ENCODE data around the gene SDE2. TPM values are rescaled to one million over a fixed set of nuclear protein-coding genes. Genes with fewer than 3 reads are reported as not detected.

SDE2 gene
- 16.5 and 19.9 TPM in 2 replicates for total RNA-seq

GRCh38 chr1:225999227-225999911 is at the start of gene SDE2:
SDE2 (minus strand) TSS chr1:225999343; CDS start chr1:225999312, 31 bp downstream.
- H3K79me2 ChIP-seq (ENCODE audit: insufficient read depth, low read length): peaks cover 48% of the 10 kb centered on the region
- peak within 1 kb of the TSS; percentile 97 for H3K4me2 ChIP-seq (ENCODE audit: insufficient read depth, low read length)
- no peak for TF ChIP-seq CTCF (IDR thresholded peaks at IDR 0.05; ENCODE audit: extremely low read depth, low read depth, low read length)
- peak; percentile 97 for DNase-seq (ENCODE audit: insufficient read length, low spot score, missing footprints)
- peak within 1 kb of the TSS; percentile 84 for H3K4me3 ChIP-seq (ENCODE audit: insufficient read depth, low read length)
- H4K20me1 ChIP-seq (ENCODE audit: insufficient read depth, low read length): peaks cover 19% of the 10 kb centered on the region
- no peaks in the 10 kb centered on the region for H3K27me3 ChIP-seq (ENCODE audit: insufficient read depth, low read length)
- peak within 1 kb of the TSS; percentile 89 for H2AFZ ChIP-seq (ENCODE audit: low read length)
- no peaks in the 10 kb centered on the region for H3K9me3 ChIP-seq (ENCODE audit: low read depth, low read length)
- H3K4me1 ChIP-seq (ENCODE audit: insufficient read depth, low read length): peaks cover 31% of the 10 kb centered on the region
- peak within 1 kb of the TSS; percentile 92 for H3K27ac ChIP-seq (ENCODE audit: low read depth, low read length)
- H3K36me3 ChIP-seq (ENCODE audit: insufficient read depth, low read length): peaks cover 19% of the 10 kb centered on the region

- peaks cover 20% of the 10 kb centered on the region for H3K4me1 ChIP-seq (ENCODE audit: insufficient read depth, low read length)
These were observed 49.7 kb upstream of the SDE2 start for GRCh38 chr1:226048886-226049285.

GRCh38 chr1:226047495-226047894 is 48.4 kb upstream of the SDE2 start:
- Histone ChIP-seq H3K4me2 (ENCODE audit: insufficient read depth, low read length) (no peak overlapping the region), H3K27me3 (ENCODE audit: insufficient read depth, low read length) (peaks cover 4% of the 10 kb centered on the region), H3K9me3 (ENCODE audit: low read depth, low read length) (no peaks in the 10 kb centered on the region), H3K79me2 (ENCODE audit: insufficient read depth, low read length) (no peaks in the 10 kb centered on the region), H3K27ac (ENCODE audit: low read depth, low read length) (no peak overlapping the region), H2AFZ (ENCODE audit: low read length) (no peak overlapping the region), H3K36me3 (ENCODE audit: insufficient read depth, low read length) (no peaks in the 10 kb centered on the region), H3K4me1 (ENCODE audit: insufficient read depth, low read length) (peaks cover 20% of the 10 kb centered on the region), H4K20me1 (ENCODE audit: insufficient read depth, low read length) (no peaks in the 10 kb centered on the region), H3K4me3 (ENCODE audit: insufficient read depth, low read length) (no peak overlapping the region)
- no peak for DNase-seq (ENCODE audit: insufficient read length, low spot score, missing footprints)
- TF ChIP-seq CTCF (IDR thresholded peaks at IDR 0.05; ENCODE audit: extremely low read depth, low read depth, low read length): no peak

More at GRCh38 chr1:226048886-226049285, 49.7 kb upstream of the SDE2 start:
- no peaks in the 10 kb centered on the region for H4K20me1 ChIP-seq (ENCODE audit: insufficient read depth, low read length)
- no peak for DNase-seq (ENCODE audit: insufficient read length, low spot score, missing footprints)
- peaks cover 4% of the 10 kb centered on the region for H3K27me3 ChIP-seq (ENCODE audit: insufficient read depth, low read length)
- no peaks in the 10 kb centered on the region for H3K36me3 ChIP-seq (ENCODE audit: insufficient read depth, low read length)
- TF ChIP-seq CTCF (IDR thresholded peaks at IDR 0.05; ENCODE audit: extremely low read depth, low read depth, low read length): no peak
- H2AFZ ChIP-seq (ENCODE audit: low read length): no peak overlapping the region
- no peak overlapping the region for H3K27ac ChIP-seq (ENCODE audit: low read depth, low read length)
- no peaks in the 10 kb centered on the region for H3K79me2 ChIP-seq (ENCODE audit: insufficient read depth, low read length)
- H3K9me3 ChIP-seq (ENCODE audit: low read depth, low read length): no peaks in the 10 kb centered on the region
- H3K4me2 ChIP-seq (ENCODE audit: insufficient read depth, low read length): no peak overlapping the region
- no peak overlapping the region for H3K4me3 ChIP-seq (ENCODE audit: insufficient read depth, low read length)

- Histone ChIP-seq H3K9me3 (ENCODE audit: low read depth, low read length) (no peaks in the 10 kb centered on the region), H3K4me3 (ENCODE audit: insufficient read depth, low read length) (no peak overlapping the region), H3K27ac (ENCODE audit: low read depth, low read length) (no peak overlapping the region), H3K36me3 (ENCODE audit: insufficient read depth, low read length) (no peaks in the 10 kb centered on the region), H4K20me1 (ENCODE audit: insufficient read depth, low read length) (no peaks in the 10 kb centered on the region), H3K27me3 (ENCODE audit: insufficient read depth, low read length) (peaks cover 7% of the 10 kb centered on the region), H3K4me1 (ENCODE audit: insufficient read depth, low read length) (peaks cover 20% of the 10 kb centered on the region), H3K4me2 (ENCODE audit: insufficient read depth, low read length) (peak overlapping the region; percentile 37), H3K79me2 (ENCODE audit: insufficient read depth, low read length) (no peaks in the 10 kb centered on the region), H2AFZ (ENCODE audit: low read length) (no peak overlapping the region)
- no peak for DNase-seq (ENCODE audit: insufficient read length, low spot score, missing footprints)
- TF ChIP-seq CTCF (IDR thresholded peaks at IDR 0.05; ENCODE audit: extremely low read depth, low read depth, low read length): no peak
These were observed 47.1 kb upstream of the SDE2 start for GRCh38 chr1:226046240-226046639.
